ENCODE results near the gene FRS2.
"Not testable (repeated sequence)": the region's sequence is repeated elsewhere in the genome, so short reads cannot be mapped to it uniquely, and the experiment has no call there.

Gene FRS2

GRCh38 chr12:69598174-69598753 lies 128.1 kb downstream of the FRS2 start:
- no peak for DNase-seq (ENCODE audit: low read depth)
- no peak for TF ChIP-seq CTCF (IDR thresholded peaks at IDR 0.05; ENCODE audit: low read length, missing control alignments)
- no peak overlapping the region for H3K4me3 ChIP-seq (replicated peaks; ENCODE audit: low read depth, low read length)

- no peak for TF ChIP-seq CTCF (IDR thresholded peaks at IDR 0.05; ENCODE audit: low read length, missing control alignments)
- H3K4me3 ChIP-seq (replicated peaks; ENCODE audit: low read depth, low read length): no peak overlapping the region
- no peak for DNase-seq (ENCODE audit: low read depth)
Measured at GRCh38 chr12:69600804-69601203, 130.6 kb downstream of the FRS2 start.

- no peak for TF ChIP-seq CTCF (IDR thresholded peaks at IDR 0.05; ENCODE audit: low read length, missing control alignments)
- no peak for DNase-seq (ENCODE audit: low read depth)
Measured at GRCh38 chr12:69601962-69602685, 131.9 kb downstream of the FRS2 start.

GRCh38 chr12:69602954-69603353 lies 132.8 kb downstream of the FRS2 start:
- TF ChIP-seq CTCF (IDR thresholded peaks at IDR 0.05; ENCODE audit: low read length, missing control alignments): no peak
- no peak overlapping the region for H3K4me3 ChIP-seq (replicated peaks; ENCODE audit: low read depth, low read length)
- no peak for DNase-seq (ENCODE audit: low read depth)

More at GRCh38 chr12:69601962-69602685, 131.9 kb downstream of the FRS2 start:
- H3K4me3 ChIP-seq (replicated peaks; ENCODE audit: low read depth, low read length): no peak overlapping the region

GRCh38 chr12:69603556-69603955 lies 133.4 kb downstream of the FRS2 start:
- DNase-seq (ENCODE audit: low read depth); H3K4me3 ChIP-seq (replicated peaks; ENCODE audit: low read depth, low read length): not testable (repeated sequence)

- not testable (repeated sequence) for DNase-seq (ENCODE audit: low read depth); H3K4me3 ChIP-seq (replicated peaks; ENCODE audit: low read depth, low read length)
Measured at GRCh38 chr12:69604275-69604674, 134.1 kb downstream of the FRS2 start.

- DNase-seq (ENCODE audit: low read depth): peak; percentile 43
- no peak overlapping the region for H3K4me3 ChIP-seq (replicated peaks; ENCODE audit: low read depth, low read length)
- no peak for TF ChIP-seq CTCF (IDR thresholded peaks at IDR 0.05; ENCODE audit: low read length, missing control alignments)
Measured at GRCh38 chr12:69608114-69608513, 137.9 kb downstream of the FRS2 start.

- no peak overlapping the region for H3K4me3 ChIP-seq (replicated peaks; ENCODE audit: low read depth, low read length)
- DNase-seq (ENCODE audit: low read depth): no peak
- TF ChIP-seq CTCF (IDR thresholded peaks at IDR 0.05; ENCODE audit: low read length, missing control alignments): no peak
Measured at GRCh38 chr12:69610126-69610525, 139.9 kb downstream of the FRS2 start.

All from fibroblast of pulmonary artery (primary cell).